CD4-positive, alpha-beta T cell treated with Interleukin-1 beta for 1 hour (primary cell): ENCODE results near the gene PHETA2.
A peak's percentile ranks its signal among the peaks of the same experiment; 100 is the strongest.

Experiments used
- DNase-seq, 2 donors: peaks; one replicate each; pipeline ENCODE4 v3.0.0-alpha.2; 2020 to 2022

PHETA2 gene, protein sequence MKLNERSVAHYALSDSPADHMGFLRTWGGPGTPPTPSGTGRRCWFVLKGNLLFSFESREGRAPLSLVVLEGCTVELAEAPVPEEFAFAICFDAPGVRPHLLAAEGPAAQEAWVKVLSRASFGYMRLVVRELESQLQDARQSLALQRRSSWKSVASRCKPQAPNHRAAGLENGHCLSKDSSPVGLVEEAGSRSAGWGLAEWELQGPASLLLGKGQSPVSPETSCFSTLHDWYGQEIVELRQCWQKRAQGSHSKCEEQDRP

DNA sequence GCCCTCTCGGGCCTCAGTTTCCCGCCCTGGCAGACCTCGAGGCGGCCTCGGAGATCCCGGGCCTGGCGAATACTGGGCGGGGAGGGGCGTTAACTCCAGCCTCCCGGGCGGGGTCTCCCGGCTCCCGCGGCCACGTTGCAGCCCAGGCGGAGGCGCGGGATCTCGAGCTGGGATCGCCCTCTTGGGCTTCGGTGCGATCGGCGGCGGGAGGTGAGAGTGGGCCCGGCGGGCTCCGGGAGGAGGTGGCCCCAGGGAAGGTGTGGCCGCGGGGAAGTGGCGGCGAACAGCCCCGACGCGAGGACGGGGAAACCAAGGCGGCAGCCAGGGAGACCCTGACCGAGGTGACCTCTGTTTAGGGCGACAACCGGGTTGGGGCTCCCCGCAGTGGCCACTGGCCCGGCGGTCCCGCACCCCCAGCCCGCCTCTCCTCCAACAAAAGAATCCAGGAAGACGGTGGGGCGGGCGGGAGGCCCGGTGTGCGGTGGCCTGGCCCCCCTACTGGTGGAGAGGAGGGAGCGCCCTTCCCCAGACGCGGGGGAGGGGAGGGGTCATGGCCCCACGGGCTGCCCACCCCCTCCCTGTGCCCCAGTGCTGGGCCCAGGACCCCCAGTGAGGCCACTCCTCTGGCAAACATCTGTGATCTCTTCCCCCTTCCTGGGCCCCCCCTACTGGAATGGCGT is at the start of gene PHETA2:
TSS of gene PHETA2 (plus strand) at position 117 of the 680 bp plus-strand sequence. CDS start 3,046 bp downstream, outside the sequence.
- peak; percentile 56 to 67 for DNase-seq

DNA sequence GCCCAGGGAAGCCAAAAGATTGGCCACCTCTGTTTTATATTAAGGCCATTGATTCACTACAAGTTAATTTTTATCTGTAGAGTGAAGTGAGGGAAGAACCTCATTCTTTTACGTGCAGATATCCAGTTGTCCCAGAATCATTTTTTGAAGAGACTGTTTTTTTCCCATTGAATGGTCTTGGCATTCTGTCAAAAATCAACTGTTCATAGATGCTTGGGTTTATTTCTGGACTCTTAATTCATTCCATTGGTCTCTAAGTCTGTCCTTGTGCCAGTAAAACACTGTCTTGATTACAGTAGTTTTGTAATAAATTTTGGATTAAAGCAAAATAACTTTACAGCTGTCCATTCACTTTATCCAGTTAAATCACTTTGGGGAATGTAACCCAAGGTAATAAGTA is 48.6 kb upstream of the PHETA2 start:
- no peak for DNase-seq

DNA sequence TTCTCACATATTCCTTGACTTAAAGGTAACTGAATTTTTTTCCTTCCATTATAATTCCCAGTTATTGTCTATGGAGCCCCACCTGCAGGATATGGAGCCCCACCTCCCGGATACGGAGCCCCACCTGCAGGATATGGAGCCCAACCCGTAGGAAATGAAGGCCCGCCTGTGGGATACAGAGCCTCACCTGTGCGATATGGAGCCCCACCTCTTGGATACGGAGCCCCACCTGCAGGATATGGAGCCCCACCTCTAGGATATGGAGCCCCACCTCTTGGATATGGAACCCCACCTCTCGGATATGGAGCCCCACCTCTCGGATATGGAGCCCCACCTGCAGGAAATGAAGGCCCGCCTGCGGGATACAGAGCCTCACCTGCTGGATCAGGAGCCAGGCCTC is 47.3 kb upstream of the PHETA2 start:
- DNase-seq, result no peak

DNA sequence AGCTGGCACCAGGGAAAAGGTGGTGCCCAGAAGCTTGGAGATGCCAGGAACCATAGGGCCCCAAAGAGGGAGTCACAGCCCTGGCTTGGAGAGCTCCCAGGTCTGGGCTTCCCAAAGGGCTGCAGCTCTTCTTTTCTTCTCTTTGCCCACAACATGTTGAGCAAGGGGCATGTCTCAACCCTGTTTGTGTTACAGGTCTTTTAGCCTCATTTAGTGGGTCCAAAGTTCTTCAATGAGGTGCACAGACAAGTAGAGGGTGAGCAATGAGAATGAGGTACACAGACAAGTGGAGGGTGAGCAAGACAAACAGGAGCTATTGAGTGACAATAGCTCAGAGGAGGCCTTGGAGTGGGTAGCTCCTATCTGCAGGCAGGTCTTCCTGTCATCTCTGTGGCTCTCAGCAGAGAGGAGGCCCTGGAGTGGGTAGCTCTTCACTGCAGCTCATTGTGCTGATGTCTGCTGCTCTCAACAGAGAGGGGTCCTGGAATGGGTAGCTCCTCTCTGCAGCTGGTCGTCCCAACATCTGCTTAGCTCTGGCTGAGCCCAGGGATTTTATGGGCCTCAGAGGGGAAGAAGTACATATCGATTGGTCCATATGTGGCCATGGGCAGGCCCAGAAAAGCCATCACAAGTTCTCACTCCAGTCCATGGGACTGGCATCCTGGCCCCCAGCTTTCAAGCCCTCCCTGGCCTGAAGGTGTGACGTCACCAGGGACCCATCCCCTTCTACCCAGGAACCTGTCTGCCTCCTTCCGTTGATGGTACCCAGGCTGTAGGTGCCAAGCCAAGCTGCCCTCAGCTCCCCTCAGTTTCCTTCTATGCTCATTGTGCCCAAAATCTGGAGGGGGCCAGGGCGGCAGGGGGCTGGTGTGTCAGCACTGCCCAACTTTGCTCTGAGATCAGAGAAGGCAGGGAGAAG is 40.5 kb upstream of the PHETA2 start:
- DNase-seq, result no peak

DNA sequence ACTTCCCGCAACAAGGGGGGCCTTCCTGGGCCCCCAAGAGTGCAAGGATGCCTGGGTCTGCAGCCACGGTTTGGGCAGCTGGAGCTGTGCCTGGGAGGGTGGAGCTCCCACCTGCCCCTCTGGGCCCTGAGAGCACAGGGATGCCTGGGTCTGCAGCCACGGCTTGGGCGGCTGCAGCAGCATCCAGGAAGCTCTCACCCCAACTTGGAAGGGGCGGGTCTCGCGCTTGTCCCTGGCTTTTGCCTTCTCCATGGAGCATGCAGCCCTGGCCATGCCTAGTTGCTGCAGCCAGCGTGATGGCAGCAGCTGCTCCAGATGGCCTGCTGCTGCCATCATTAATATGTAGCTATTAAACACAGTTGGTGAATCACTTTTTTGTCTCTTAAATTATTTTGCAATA is 38.8 kb upstream of the PHETA2 start:
- no peak for DNase-seq

DNA sequence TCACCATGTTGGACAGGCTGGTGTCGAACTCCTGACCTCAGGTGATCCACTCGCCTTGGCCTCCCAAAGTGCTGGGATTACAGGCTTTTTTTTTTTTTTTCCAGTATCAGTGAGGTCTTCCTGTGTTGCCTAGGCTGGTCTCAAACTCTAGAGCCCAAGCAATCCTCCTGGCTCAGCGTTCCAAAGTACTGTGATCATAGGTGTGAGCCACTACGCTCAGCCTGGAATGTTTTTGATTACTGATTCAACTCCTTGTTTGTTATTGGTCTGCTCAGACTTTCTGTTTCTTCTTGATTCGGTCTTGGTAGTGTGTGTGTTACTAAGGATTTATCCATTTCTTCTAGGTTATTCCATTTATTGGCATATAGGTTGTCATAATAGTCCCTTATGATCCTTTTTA is 34.8 kb upstream of the PHETA2 start:
- no peak for DNase-seq

DNA sequence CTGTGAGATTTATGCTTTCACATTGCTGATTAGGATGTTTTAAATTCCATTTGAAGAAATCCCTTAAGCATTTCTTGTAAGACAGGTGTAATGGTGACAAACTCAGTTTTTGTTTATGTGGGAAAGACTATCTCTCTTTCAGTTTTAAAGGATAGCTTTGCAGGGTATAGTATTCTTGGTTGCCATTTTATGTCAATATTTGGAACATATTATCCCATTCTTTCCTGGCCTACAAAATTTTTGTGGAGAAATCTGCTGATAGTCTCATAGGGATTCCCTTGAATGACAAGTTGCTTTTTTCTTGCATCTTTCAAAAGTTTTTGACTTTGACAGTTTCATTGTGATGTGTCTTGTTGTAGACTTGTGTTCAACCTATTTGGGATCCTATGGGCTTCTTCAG is 32.3 kb upstream of the PHETA2 start:
- no peak for DNase-seq

DNA sequence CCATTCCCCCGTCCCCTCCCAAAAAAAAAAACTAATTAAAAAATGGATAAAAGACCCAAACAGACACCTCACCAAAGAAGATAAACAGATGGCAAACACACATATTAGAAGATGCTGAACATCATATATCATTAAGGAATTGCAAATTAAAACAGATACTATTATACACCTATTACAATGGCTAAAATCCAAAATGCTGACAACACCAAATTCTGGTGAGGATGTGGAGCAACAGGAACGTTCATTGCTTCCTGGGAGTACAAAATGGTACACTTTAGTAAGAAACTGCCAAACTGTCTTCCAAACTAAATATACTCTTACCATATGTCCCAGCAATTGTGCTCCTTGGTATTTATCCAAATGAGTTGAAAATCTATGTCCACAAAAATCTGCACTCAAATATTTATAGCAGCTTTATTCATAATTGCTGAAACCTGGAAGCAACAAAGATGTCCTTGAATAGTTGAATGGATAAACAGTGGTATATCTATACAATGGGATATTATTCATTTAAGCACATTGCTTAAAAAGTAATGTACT is 23.3 kb upstream of the PHETA2 start:
- DNase-seq, result no peak

DNA sequence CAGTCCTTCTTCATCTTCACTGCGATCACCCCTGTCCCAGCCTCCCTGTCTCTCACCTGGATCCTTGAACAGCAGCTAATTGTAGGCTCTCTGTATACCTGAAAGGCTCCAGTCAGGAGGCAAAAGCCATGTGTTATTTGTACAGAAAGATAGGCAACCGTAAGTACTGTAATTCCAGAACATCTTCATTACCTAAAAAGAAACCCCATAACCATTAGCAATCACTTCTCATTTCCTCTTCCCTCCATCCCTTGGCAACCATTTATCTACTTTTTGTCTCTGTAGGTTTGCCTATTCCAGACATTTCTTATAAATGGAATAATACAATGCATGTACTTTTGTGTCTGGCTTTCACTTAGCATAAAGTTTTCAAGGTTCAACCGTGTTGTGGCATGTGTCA is 21.3 kb upstream of the PHETA2 start:
- DNase-seq, result no peak

DNA sequence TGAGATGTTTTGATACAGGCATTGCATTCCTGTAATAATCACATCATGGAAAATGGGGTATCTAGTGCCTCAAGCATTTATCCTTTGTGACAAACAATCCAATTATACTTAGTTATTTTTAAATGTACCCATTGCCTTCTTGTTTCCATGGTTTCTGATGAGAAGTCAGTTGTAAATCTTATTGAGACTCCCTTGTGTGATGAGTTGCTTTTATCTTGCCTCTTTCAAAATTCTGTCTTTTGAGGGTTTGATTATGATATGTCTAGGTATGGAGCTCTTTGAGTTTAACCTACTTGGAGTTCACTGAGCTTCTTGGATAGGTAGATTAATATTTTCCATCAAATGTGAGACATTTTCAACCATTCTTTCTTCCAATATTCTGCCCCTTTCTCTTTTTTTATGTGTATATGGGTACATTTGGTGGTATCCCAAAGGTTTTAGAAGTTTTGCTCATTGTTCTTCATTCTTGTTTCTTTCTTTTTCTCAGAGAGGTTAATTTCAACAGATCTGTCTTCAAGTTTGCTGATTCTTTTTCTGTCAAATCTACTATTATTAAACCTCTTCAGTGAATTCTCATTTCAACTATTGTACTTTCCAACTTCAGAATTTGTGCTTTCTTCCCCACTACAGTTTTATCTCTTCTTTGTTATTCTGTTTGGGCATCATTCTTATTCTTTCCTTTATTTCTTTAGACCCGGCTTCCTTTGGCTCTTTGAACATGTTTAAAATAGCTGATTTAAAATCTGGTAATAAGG is 17.1 kb upstream of the PHETA2 start:
- DNase-seq, result no peak

DNA sequence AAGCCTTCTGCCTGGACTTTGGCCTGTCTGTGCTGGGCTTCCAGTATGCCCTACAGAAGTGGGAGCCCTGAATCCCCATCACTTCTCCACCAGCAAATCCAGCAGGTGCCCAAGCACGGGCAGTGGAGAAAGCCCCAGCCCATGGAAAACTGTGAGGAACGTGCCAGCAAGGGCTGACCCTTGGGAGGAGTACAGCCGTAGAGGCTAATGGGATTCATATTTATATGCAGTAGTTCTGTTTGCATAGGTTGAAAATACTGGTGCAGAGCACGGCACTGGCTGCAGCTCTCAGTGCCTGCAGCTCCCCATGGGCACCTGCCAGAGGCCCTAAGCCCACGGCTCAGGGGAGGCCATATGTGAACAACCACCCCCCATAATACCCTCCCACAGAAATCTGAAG is 13.6 kb upstream of the PHETA2 start:
- no peak for DNase-seq

DNA sequence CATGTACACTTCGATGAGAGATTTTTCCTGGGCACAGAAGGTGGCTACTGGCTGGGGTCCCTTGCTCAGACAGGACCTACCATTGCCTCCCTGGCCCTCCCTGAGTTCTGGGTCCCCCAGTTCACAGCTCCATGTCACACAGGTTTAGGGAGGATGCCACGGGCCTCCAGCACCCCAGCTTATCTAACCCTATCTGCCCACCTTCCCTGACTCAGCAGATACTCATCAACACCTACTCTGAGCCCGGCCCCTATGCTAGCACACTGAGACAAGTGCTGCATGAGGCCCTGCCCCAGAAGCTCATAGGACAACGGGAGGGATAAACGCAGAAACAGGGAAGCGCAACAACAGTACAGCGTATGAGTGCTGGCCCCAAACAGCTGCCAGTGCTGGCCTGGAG is 13.0 kb upstream of the PHETA2 start:
- DNase-seq, result no peak

DNA sequence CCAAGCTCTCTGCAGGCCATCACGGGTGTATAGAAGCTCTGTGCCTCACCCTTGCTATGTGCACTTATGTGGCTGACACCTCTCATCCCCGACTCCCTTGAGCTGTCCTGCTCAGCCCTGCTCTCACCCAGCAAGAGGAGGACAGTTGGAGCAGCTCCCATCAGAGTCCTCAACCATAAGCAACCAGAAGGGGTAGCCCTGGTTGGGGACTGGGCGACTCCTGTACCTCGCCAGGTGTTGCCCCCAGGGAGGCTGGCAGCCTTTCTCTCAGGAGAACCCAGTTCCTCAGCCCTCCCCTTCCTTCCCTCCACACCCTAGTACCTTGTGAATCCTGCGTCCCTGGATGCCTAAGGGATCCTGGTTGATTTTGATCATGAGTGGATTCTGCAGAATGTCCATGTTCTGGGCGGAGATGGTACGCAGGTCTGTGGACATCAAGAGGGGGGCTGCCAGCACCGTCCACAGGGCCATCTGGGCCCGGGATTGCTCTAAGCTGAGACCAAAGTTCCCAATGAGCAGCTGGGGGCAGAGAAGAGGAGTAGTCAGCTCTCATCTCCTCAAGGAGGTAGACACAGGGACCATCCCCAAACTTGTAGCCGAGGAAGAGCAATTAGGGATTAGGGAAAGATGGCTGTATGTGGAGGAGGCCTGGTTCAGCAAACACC is 11.4 kb upstream of the PHETA2 start:
- DNase-seq, result no peak

DNA sequence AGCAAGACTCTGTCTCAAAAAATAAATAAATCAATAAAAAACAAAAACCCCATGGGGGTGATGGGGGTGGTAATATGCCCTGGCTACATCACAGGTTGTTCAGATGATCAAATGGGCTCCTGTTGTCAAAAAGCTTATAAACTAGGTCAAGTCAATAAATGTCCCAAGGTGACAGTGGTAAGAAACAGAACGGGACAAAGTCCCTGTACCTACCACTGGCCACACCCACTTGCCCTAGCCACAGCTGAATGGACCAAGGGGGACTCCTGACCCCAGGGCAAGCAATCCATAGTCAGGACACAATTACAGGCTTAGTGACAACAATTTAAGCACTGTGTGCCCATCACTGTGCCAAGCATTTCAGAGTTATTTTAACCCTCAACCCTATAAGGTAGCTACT is 9.4 kb upstream of the PHETA2 start:
- no peak for DNase-seq

DNA sequence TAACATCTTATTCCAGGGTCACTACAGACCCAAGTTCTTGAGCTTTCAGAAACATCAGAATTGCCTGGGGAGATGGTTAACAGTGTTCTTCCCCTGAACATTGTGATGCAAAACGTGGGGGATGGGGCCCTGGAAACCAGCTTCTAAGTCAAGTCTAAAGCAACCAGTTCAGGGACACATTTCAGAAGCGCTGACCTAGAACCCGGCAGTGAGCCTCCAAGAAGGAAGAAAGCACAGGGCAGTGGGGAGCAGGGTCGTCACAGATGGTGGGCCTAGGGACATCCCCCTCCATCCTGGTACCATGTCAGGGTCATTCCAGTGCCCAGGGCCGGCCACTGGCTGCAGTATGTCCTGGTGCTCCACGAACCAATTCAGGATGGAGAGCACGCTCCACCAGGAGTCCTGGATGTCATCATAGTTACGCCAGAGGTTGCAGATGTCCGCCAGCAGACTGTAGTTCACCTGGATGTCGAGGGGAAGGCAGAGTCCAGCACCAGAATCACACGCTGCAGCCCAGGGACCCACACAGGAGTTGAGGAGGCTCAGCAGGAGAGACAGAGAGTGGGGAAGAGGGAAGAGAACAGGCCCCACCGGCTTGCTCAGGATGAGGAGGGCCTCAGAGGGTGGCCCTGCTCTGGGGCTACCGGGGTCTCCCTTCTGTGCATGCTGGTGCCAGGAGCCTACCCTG is 8.5 kb upstream of the PHETA2 start:
- no peak for DNase-seq

DNA sequence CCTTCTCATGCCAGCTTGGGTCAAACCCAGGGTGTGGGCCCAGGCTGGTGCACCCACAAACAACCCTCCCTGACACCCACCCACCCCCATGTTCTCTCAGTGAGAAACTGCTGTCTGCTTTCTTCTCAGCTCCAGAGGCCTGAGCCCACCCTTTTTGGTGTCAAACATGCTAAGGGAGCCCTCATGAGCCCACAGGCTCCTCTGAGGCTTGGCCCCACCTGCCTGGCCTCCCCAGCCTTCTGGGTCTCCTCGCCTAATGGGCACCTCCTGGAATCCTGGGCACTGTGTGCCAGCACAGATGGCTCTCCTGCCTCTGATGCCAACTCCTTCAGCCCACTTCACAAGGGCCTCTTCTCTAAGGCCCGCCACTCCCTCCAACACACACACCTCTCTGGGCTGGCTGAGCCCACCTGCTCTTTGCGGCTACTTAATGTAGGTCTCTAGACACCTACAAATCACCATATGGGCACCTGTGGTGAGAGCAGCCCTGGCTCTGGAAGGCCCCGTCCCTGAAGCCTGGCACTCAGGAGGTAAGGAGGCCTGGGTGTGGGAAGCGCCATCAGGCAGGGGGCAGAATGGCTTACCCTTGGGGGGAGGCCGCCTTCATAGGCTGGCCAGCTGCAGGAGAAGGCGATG is 7.8 kb upstream of the PHETA2 start:
- DNase-seq, result no peak

DNA sequence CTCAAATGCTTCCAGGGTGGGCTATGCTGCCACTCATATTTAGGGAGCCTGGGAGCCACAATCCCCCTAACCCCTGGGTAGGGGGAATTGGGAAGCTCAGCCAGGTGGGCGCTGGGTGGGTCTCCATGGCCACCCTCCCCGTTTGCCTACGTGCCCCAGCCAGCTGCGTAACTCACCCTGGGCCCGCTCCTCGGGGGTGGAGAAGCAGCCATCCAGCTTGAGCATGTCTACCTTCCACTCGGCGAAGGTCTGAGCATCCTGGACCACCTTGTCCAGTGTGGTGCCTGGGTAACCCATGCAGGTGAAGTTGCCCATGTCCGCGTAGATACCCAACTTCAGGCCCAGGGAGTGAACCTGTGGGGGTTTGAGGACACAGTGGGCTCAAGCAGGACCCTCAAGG is 7.1 kb upstream of the PHETA2 start:
- DNase-seq, result no peak

DNA sequence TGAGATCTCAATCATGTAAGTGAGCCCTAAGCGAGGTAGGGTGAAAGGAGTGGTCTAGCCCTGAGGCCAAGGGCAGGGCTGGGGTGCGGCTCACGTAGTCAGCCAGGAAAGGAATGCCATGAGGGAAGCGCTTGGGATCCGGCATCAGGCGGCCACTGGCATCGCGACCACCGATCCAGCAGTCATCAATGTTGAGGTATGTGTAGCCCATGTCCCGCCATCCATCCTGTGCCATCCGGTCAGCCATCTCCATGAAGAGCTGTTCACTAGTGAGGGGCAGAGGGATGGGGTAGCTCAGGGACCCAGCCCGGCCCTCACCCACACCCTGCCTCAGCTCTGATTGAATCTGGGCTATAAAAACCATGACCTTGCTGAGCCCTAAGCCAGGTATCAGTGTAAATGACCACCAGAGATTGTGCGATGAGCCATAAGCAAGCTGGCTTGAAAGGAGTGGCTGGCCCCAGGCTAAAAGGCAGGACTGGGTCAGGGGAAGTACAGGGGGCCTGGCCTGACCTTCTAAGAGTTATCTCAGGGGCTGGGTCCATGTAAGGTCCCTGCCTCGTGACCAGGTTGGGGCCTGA is 6.3 kb upstream of the PHETA2 start:
- DNase-seq, result no peak

DNA sequence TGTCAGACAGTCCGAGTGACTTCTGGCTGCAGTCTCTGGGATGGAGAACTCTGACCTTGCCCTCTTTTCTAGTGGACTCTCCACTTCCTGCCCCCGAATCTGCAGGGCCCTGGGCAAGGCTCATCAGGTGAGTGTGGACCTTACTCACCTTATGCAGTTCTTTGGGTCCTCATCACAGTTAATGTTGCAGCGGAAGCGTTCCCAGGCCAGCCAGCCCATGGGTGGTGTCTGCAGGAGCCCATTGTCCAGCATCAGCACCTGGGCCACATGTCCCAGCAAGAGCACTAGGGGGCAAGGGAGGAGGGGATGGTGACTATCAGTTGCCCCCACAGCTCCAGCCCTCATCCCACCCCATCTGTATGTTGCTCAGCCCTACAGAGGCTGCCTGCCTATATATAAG is 5.8 kb upstream of the PHETA2 start:
- no peak for DNase-seq

DNA sequence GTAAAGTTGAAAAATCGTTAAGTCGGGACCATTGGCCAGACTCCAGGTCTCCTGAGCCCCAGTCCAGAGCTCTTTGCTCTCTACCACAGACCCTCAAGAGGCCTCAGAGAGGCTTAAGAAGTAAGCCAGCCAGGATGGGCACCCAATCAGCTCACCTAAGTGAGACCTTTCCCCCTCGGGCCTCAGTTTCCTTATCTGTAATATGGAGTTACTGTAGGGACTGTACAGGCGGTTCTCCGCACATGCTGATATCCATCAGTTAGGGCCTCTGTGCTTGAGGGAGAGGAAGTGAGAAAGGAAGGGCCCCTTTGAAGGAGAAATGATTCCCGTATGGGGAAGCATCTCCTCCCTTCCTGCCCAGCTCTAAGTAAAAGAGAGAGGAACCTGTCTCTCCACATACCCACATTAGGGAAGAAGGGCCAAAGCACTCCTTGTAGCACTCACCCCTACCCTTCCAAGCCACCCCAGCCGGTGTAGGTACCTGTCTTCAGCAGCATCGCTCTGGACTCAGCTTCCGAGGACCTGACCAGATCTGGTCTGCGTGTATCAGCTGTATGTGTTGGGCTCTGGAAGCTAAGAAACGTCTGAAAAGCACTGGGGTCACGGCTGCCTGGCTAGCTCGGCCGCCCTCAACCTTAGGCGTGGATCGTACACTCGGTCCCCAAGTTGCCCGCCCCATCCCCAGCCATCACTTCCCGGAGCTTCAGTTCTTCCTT is 4.1 kb upstream of the PHETA2 start:
- peak in 1 of 2 donors; percentile 4 for DNase-seq
